Vagina (tissue), 2 donors: ENCODE results near the gene ACSF2.

Source experiments
- CTCF ChIP-seq, 3 experiments: fragments of 450-650 bp in 2 of 3; fragments of 200-600 bp in 1 of 3; sonication (generic) in 1 of 3; IDR thresholded peaks; one replicate each; pipeline ENCODE4 v1.5.1; 2017 to 2019; ENCODE audit warnings: antibody characterized with exemption in 3 of 3, mild to moderate bottlenecking in 2 of 3, moderate library complexity in 2 of 3
- POLR2AphosphoS5 ChIP-seq, 2 donors: sonication (generic); formaldehyde crosslinking; IDR thresholded peaks; one replicate each; pipeline ENCODE4 v1.9.0; 2017; ENCODE audit warnings: antibody characterized with exemption in 2 of 2, mild to moderate bottlenecking in 2 of 2, low read depth in 1 of 2; ENCODE audit not compliant: insufficient read depth in 1 of 2

DNA sequence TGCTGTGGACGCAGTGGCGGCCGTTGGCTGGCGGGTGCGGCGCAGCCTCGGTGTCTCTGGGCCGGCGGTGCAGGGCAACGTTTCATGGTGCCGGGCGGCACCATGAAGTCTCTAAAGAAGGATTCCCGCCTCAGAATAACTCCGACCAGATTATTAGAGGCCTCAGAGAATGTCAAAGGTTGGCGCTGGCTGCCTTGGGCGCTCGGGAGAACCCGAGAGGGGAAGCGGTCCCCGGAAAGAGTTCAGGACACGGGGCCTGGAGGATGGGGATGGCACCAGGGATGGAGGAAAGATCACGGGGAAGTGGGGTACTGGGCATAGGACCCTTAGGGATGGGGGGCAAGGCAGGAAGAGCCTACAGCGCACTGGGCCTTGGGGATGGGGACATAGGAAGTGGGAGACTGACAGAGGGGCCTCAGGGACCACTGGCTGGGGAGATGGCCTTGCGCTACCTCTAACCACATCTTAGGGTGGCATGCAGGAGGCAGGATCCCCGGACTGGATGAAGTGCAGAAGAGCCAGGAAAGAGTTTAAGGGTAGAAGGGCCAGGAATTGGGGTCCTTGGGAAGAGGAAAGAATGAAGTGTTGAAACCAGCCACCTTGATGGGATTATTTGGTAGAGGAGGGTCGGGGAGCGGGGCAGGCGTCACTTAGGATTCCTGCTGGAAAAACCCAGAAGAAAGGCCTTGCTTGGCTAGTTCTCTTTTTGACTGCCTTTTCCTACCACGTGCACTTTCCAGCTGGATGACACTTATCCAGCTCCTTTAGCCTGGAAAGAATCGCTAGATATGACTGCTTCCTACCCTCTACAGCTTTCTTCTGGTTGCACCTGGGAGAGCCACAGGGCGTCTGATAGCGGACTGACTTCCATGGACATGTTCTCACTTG is 82.8 kb downstream of the ACSF2 start:
- TF ChIP-seq CTCF (IDR thresholded peaks at IDR 0.05) (no peak), POLR2AphosphoS5 (IDR thresholded peaks at IDR 0.05; ENCODE audit: insufficient read depth in 1 of 2, low read depth in 1 of 2) (peak in 1 of 2 donors; percentile 66)
